Effector CD4-positive, alpha-beta T cell (primary cell): ENCODE measurements around the gene PCA3.

ENCODE experiments used
- DNase-seq: peaks from one replicate; pipeline ENCODE4 v3.0.0-alpha.2; 2020

PCA3 gene

GRCh38 chr9:76835571-76836283 lies 71.5 kb downstream of the PCA3 start:
- no peak for DNase-seq
